GF-D8 (cell line): ENCODE results near the gene COMMD8.
"Not testable (repeated sequence)": the region's sequence is repeated elsewhere in the genome, so short reads cannot be mapped to it uniquely, and the experiment has no call there.

Experiments
- DNase-seq: peaks from one replicate; lab custom pipeline; 2025; lab: John Stamatoyannopoulos, UW

The COMMD8 gene

GRCh38 chr4:47463235-47463956 lies at the start of gene COMMD8:
TSS of gene COMMD8 (minus strand) at chr4:47463702. CDS start at chr4:47463651, 51 bp downstream.
- peak; percentile 82 for DNase-seq

- no peak for DNase-seq
These were observed 47.1 kb upstream of the COMMD8 start for GRCh38 chr4:47510506-47511143.

GRCh38 chr4:47505666-47506065 lies 42.2 kb upstream of the COMMD8 start:
- no peak for DNase-seq

- no peak for DNase-seq
These were observed 41.6 kb upstream of the COMMD8 start for GRCh38 chr4:47505147-47505546.

- no peak for DNase-seq
These were observed 37.3 kb upstream of the COMMD8 start for GRCh38 chr4:47500776-47501175.

GRCh38 chr4:47499700-47500099 lies 36.2 kb upstream of the COMMD8 start:
- no peak for DNase-seq

GRCh38 chr4:47498899-47499298 lies 35.4 kb upstream of the COMMD8 start:
- no peak for DNase-seq

GRCh38 chr4:47494124-47494430 lies 30.6 kb upstream of the COMMD8 start:
- DNase-seq = no peak

GRCh38 chr4:47493238-47494123 lies 30.0 kb upstream of the COMMD8 start:
- DNase-seq = no peak

- no peak for DNase-seq
These were observed 27.0 kb upstream of the COMMD8 start for GRCh38 chr4:47490550-47490949.

GRCh38 chr4:47488706-47489105 lies 25.2 kb upstream of the COMMD8 start:
- DNase-seq = no peak

GRCh38 chr4:47486727-47487126 lies 23.2 kb upstream of the COMMD8 start:
- not testable (repeated sequence) for DNase-seq

- no peak for DNase-seq
These were observed 22.8 kb upstream of the COMMD8 start for GRCh38 chr4:47486231-47486673.

GRCh38 chr4:47485768-47486167 lies 22.3 kb upstream of the COMMD8 start:
- no peak for DNase-seq

- DNase-seq = peak; percentile 42
These were observed 21.7 kb upstream of the COMMD8 start, which contains the start of gene ATP10D for GRCh38 chr4:47485047-47485692. TSS of gene ATP10D (plus strand) at chr4:47485275. CDS start at chr4:47512541, 27,266 bp downstream.

GRCh38 chr4:47484168-47484567 lies 20.7 kb upstream of the COMMD8 start:
- DNase-seq = no peak

- DNase-seq = no peak
These were observed 20.2 kb upstream of the COMMD8 start for GRCh38 chr4:47483745-47484144.

- no peak for DNase-seq
These were observed 18.8 kb upstream of the COMMD8 start for GRCh38 chr4:47482326-47482725.

GRCh38 chr4:47478804-47479203 lies 15.3 kb upstream of the COMMD8 start:
- DNase-seq = no peak

- DNase-seq = no peak
These were observed 11.9 kb upstream of the COMMD8 start for GRCh38 chr4:47475411-47475810.

- DNase-seq = no peak
These were observed 11.3 kb upstream of the COMMD8 start for GRCh38 chr4:47474799-47475198.

- DNase-seq = no peak
These were observed 9.7 kb upstream of the COMMD8 start for GRCh38 chr4:47473141-47473750.
